SK-N-SH treated with all-trans-retinoic acid at 6 μM for 48 hours (cell line): ENCODE results near the gene SKOR1.
A peak's percentile ranks its signal among the peaks of the same experiment; 100 is the strongest.

ENCODE experiments used
- ATAC-seq: fragments of 200-7000 bp; cut with Tn5 transposase; 3 replicates; pipeline ENCODE4 v1.9.1; 2020; ENCODE audit warnings: mild to moderate bottlenecking, moderate library complexity
- ARNTL ChIP-seq: fragments of 450-650 bp; formaldehyde crosslinking; IDR thresholded peaks from 2 replicates; pipeline ENCODE4 v1.5.0; 2020; ENCODE audit warnings: low read depth, mild to moderate bottlenecking, moderate library complexity, borderline replicate concordance
- BACH2 ChIP-seq: fragments of 250-450 bp; sonication (Bioruptor Pico); IDR thresholded peaks from 2 replicates; pipeline ENCODE4 v1.9.0; 2021; ENCODE audit warnings: mild to moderate bottlenecking, borderline replicate concordance
- CREB5 ChIP-seq: fragments of 250-450 bp; sonication (Bioruptor Pico); IDR thresholded peaks from 2 replicates; pipeline ENCODE4 v1.5.1; 2020; ENCODE audit warnings: low read depth, mild to moderate bottlenecking, moderate library complexity
- CSDC2 ChIP-seq: fragments of 250-450 bp; sonication (Bioruptor Pico); IDR thresholded peaks from 2 replicates; pipeline ENCODE4 v1.5.0; 2020; ENCODE audit warnings: mild to moderate bottlenecking, moderate library complexity
- CSRNP3 ChIP-seq: fragments of 250-450 bp; sonication (Bioruptor Pico); IDR thresholded peaks from 2 replicates; pipeline ENCODE4 v1.5.1; 2021; ENCODE audit warnings: mild to moderate bottlenecking, moderate library complexity
- ESRRG ChIP-seq: fragments of 250-450 bp; sonication (Bioruptor Pico); IDR thresholded peaks from 2 replicates; pipeline ENCODE4 v1.6.1; 2021; ENCODE audit warnings: mild to moderate bottlenecking
- GLIS3 ChIP-seq: fragments of 250-450 bp; sonication (Bioruptor Pico); IDR thresholded peaks from 2 replicates; pipeline ENCODE4 v1.5.0; 2020; ENCODE audit warnings: mild to moderate bottlenecking, moderate library complexity
- ISL1 ChIP-seq: fragments of 250-450 bp; sonication (Bioruptor Pico); IDR thresholded peaks from 2 replicates; pipeline ENCODE4 v2.1.2; 2022; ENCODE audit warnings: mild to moderate bottlenecking, moderate library complexity
- POU6F1 ChIP-seq: fragments of 250-450 bp; sonication (Bioruptor Pico); IDR thresholded peaks from 2 replicates; pipeline ENCODE4 v1.8.0; 2021; ENCODE audit warnings: low read depth, mild to moderate bottlenecking, moderate library complexity, borderline replicate concordance
- PPARA ChIP-seq: fragments of 250-450 bp; sonication (Bioruptor Pico); IDR thresholded peaks from 2 replicates; pipeline ENCODE4 v1.5.0; 2020; ENCODE audit warnings: mild to moderate bottlenecking, borderline replicate concordance
- RARB ChIP-seq: fragments of 250-450 bp; sonication (Bioruptor Pico); IDR thresholded peaks from 2 replicates; pipeline ENCODE4 v1.8.0; 2021; ENCODE audit warnings: mild to moderate bottlenecking, moderate library complexity
- SNAI2 ChIP-seq: fragments of 250-450 bp; sonication (Bioruptor Pico); IDR thresholded peaks from 2 replicates; pipeline ENCODE4 v1.5.0; 2020; ENCODE audit warnings: mild to moderate bottlenecking, moderate library complexity
- TOX ChIP-seq: fragments of 250-450 bp; sonication (Bioruptor Pico); IDR thresholded peaks from 2 replicates; pipeline ENCODE4 v1.8.0; 2021; ENCODE audit warnings: mild to moderate bottlenecking, moderate library complexity, borderline replicate concordance
- TSHZ2 ChIP-seq: fragments of 250-450 bp; sonication (Bioruptor Pico); IDR thresholded peaks from 2 replicates; pipeline ENCODE4 v1.5.0; 2020; ENCODE audit warnings: mild to moderate bottlenecking, moderate library complexity
- ZC3H10 ChIP-seq: fragments of 250-450 bp; sonication (Bioruptor Pico); IDR thresholded peaks from 2 replicates; pipeline ENCODE4 v1.5.1; 2021; ENCODE audit warnings: mild to moderate bottlenecking, moderate library complexity
- ZFP3 ChIP-seq: fragments of 250-450 bp; sonication (Bioruptor Pico); IDR thresholded peaks from 2 replicates; pipeline ENCODE4 v1.5.0; 2020; ENCODE audit warnings: mild to moderate bottlenecking, moderate library complexity
- ZFP30 ChIP-seq: fragments of 450-650 bp; formaldehyde crosslinking; IDR thresholded peaks from 2 replicates; pipeline ENCODE4 v1.5.0; 2022; ENCODE audit warnings: mild to moderate bottlenecking, moderate library complexity
- ZNF565 ChIP-seq: fragments of 450-650 bp; formaldehyde crosslinking; conservative IDR thresholded peaks from 2 replicates; pipeline ENCODE4 v1.5.0; 2020; ENCODE audit warnings: low read depth, mild to moderate bottlenecking, moderate library complexity
- ZNF70 ChIP-seq: fragments of 450-650 bp; formaldehyde crosslinking; IDR thresholded peaks from 2 replicates; pipeline ENCODE4 v1.5.0; 2020; ENCODE audit warnings: mild to moderate bottlenecking, moderate library complexity
- ZNF8 ChIP-seq: fragments of 450-650 bp; formaldehyde crosslinking; IDR thresholded peaks from 2 replicates; pipeline ENCODE4 v1.5.0; 2020; ENCODE audit warnings: mild to moderate bottlenecking, moderate library complexity

The SKOR1 gene

GRCh38 chr15:67861983-67862382 is 36.7 kb downstream of the SKOR1 start:
- TF ChIP-seq TSHZ2 (CRISPR knock-in tag) (no peak), ZFP30 (CRISPR knock-in tag) (no peak), GLIS3 (CRISPR knock-in tag) (no peak), ZNF8 (CRISPR knock-in tag) (no peak)
- no peak for ATAC-seq

- TF ChIP-seq PPARA (no peak), POU6F1 (CRISPR knock-in tag) (no peak), ESRRG (CRISPR knock-in tag) (no peak), CSDC2 (CRISPR knock-in tag) (no peak), CSRNP3 (no peak), ZFP30 (CRISPR knock-in tag) (no peak), ZNF70 (CRISPR knock-in tag) (no peak), ZNF8 (CRISPR knock-in tag) (no peak), ZC3H10 (CRISPR knock-in tag) (no peak), ISL1 (CRISPR knock-in tag) (no peak), TOX (no peak), ZNF565 (CRISPR knock-in tag) (no peak), SNAI2 (CRISPR knock-in tag) (no peak), ARNTL (no peak), ZFP3 (no peak), RARB (no peak), GLIS3 (CRISPR knock-in tag) (no peak)
- peak; percentile 11; the same call in 2 of the 3 replicates for ATAC-seq
Observed at GRCh38 chr15:67862750-67863441, 37.6 kb downstream of the SKOR1 start.

- peak; percentile 98 for ATAC-seq
- TF ChIP-seq ZNF8 (CRISPR knock-in tag) (no peak), CSDC2 (CRISPR knock-in tag) (no peak), ZNF70 (CRISPR knock-in tag) (no peak), GLIS3 (CRISPR knock-in tag) (no peak), ARNTL (no peak), POU6F1 (CRISPR knock-in tag) (no peak)
Observed at GRCh38 chr15:67863442-67863987, 38.2 kb downstream of the SKOR1 start.

GRCh38 chr15:67865331-67865730 is 40.0 kb downstream of the SKOR1 start:
- ATAC-seq, result peak; percentile 45; the same call in 2 of the 3 replicates
- TF ChIP-seq ARNTL (no peak), BACH2 (no peak), ZNF70 (CRISPR knock-in tag) (no peak), PPARA (no peak), SNAI2 (CRISPR knock-in tag) (no peak), ESRRG (CRISPR knock-in tag) (no peak), TSHZ2 (CRISPR knock-in tag) (no peak), ZFP30 (CRISPR knock-in tag) (no peak), ZFP3 (no peak), POU6F1 (CRISPR knock-in tag) (no peak), CSDC2 (CRISPR knock-in tag) (no peak), ZNF8 (CRISPR knock-in tag) (no peak), ZC3H10 (CRISPR knock-in tag) (no peak), ISL1 (CRISPR knock-in tag) (no peak), CREB5 (no peak), GLIS3 (CRISPR knock-in tag) (no peak)
